Measurements from ENCODE around the gene SYNPO2. TPM values are rescaled to one million over a fixed set of nuclear protein-coding genes. Genes with fewer than 3 reads are reported as not detected.

SYNPO2 gene
- total RNA-seq, 1 experiment from 2014 or later, result 0.04 TPM

DNA sequence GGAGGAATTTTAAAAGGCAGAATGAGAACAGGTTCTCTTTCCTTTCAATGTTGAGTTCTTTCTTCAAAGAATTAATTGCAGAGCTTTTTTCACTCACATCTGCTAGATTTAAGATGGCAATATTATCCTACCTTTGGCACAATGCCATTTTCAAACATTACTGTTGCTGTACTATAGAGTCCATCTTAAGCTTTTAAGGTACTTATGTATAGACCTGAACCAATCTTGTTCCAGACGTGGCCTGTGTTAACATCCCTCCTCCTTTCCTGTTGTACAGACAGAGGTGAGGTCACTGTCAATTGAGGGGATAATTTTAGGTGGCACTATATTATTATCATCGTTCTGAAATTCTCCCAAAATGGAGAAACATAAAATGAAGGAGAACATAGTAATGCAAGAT lies 194.0 kb downstream of the SYNPO2 start:
- intact Hi-C loops (cut with micrococcal nuclease), result loop anchor here (5.0 to 10.0 kb wide), 2 partner anchors 35 to 98 kb away; no protein-coding TSS in a partner anchor
- Histone ChIP-seq H3F3A (ENCODE audit: low read length, unreplicated experiment) (no peaks in the 10 kb centered on the region), H4K20me1 (ENCODE audit: low read length) (no peaks in the 10 kb centered on the region), H2AFZ (ENCODE audit: low read length) (no peak overlapping the region), H3K9ac (ENCODE audit: low read length) (no peak overlapping the region), H3K27me3 (ENCODE audit: low read length) (no peaks in the 10 kb centered on the region), H3K4me3 (ENCODE audit: low read length) (no peak overlapping the region), H3K79me2 (ENCODE audit: low read length) (no peaks in the 10 kb centered on the region), H3K9me3 (ENCODE audit: low read length) (no peaks in the 10 kb centered on the region), H3K27ac (ENCODE audit: low read length) (no peak overlapping the region), H3K4me1 (ENCODE audit: insufficient read depth, low read length) (peaks cover 18% of the 10 kb centered on the region), H3K9me2 (replicated peaks; ENCODE audit: low read length) (no peaks in the 10 kb centered on the region), H3K4me2 (ENCODE audit: low read length) (no peak overlapping the region), H3K36me3 (ENCODE audit: low read depth, low read length) (no peaks in the 10 kb centered on the region)
- no TSS peak for BruUV-seq (replicated peaks)
- ATAC-seq (no peak), DNase-seq (no peak)
- no peak for TF ChIP-seq EZH2phosphoT487 (IDR thresholded peaks at IDR 0.05; ENCODE audit: borderline replicate concordance, low read length)
- TF ChIP-seq EZH2 (IDR thresholded peaks at IDR 0.05; ENCODE audit: low read length, unreplicated experiment), result no peak
- TF ChIP-seq, protein P1, sequence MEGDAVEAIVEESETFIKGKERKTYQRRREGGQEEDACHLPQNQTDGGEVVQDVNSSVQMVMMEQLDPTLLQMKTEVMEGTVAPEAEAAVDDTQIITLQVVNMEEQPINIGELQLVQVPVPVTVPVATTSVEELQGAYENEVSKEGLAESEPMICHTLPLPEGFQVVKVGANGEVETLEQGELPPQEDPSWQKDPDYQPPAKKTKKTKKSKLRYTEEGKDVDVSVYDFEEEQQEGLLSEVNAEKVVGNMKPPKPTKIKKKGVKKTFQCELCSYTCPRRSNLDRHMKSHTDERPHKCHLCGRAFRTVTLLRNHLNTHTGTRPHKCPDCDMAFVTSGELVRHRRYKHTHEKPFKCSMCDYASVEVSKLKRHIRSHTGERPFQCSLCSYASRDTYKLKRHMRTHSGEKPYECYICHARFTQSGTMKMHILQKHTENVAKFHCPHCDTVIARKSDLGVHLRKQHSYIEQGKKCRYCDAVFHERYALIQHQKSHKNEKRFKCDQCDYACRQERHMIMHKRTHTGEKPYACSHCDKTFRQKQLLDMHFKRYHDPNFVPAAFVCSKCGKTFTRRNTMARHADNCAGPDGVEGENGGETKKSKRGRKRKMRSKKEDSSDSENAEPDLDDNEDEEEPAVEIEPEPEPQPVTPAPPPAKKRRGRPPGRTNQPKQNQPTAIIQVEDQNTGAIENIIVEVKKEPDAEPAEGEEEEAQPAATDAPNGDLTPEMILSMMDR (conservative IDR thresholded peaks at IDR 0.05; ENCODE audit: low read depth, low read length), result no peak
- ChIA-PET POLR2A (ENCODE audit: unreplicated experiment) (no interaction called here), CTCF (no interaction called here)

DNA sequence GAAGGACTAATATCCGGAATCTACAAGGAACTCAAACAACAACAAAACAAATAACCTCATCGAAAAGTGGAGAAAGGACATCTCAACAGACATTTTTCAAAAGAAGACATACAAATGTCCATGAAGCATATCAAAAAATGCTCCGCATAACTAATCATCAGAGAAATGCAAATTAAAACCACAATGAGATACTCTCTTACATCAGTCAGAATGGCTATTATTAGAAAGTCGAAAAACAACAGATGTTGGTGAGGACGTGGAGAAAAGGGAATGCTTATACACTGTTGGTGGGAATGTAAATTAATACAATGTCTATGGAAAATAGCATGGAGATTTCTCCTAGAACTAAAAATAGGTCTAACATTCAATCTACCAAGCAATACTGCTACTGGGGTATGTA lies 195.9 kb downstream of the SYNPO2 start:
- Histone ChIP-seq H3K9me3 (ENCODE audit: low read length) (no peaks in the 10 kb centered on the region), H3K4me2 (ENCODE audit: low read length) (no peak overlapping the region), H3K9me2 (replicated peaks; ENCODE audit: low read length) (no peaks in the 10 kb centered on the region), H2AFZ (ENCODE audit: low read length) (no peak overlapping the region), H3K79me2 (ENCODE audit: low read length) (no peaks in the 10 kb centered on the region), H3K4me1 (ENCODE audit: insufficient read depth, low read length) (peaks cover 18% of the 10 kb centered on the region), H4K20me1 (ENCODE audit: low read length) (no peaks in the 10 kb centered on the region), H3K27me3 (ENCODE audit: low read length) (no peaks in the 10 kb centered on the region), H3F3A (ENCODE audit: low read length, unreplicated experiment) (no peaks in the 10 kb centered on the region), H3K27ac (ENCODE audit: low read length) (no peak overlapping the region), H3K9ac (ENCODE audit: low read length) (no peak overlapping the region), H3K4me3 (ENCODE audit: low read length) (no peak overlapping the region), H3K36me3 (ENCODE audit: low read depth, low read length) (no peaks in the 10 kb centered on the region)
- TF ChIP-seq EZH2phosphoT487 (IDR thresholded peaks at IDR 0.05; ENCODE audit: borderline replicate concordance, low read length), result no peak
- no peak for TF ChIP-seq EZH2 (IDR thresholded peaks at IDR 0.05; ENCODE audit: low read length, unreplicated experiment)
- TF ChIP-seq, protein P1 (conservative IDR thresholded peaks at IDR 0.05; ENCODE audit: low read depth, low read length), result no peak
- ATAC-seq, result no peak
- intact Hi-C loops (cut with micrococcal nuclease), result loop anchor here (5.0 to 10.0 kb wide), 2 partner anchors 37 to 100 kb away; no protein-coding TSS in a partner anchor
- ChIA-PET CTCF (no interaction called here), POLR2A (ENCODE audit: unreplicated experiment) (no interaction called here)
- no TSS peak for BruUV-seq (replicated peaks)
- DNase-seq, result no peak

DNA sequence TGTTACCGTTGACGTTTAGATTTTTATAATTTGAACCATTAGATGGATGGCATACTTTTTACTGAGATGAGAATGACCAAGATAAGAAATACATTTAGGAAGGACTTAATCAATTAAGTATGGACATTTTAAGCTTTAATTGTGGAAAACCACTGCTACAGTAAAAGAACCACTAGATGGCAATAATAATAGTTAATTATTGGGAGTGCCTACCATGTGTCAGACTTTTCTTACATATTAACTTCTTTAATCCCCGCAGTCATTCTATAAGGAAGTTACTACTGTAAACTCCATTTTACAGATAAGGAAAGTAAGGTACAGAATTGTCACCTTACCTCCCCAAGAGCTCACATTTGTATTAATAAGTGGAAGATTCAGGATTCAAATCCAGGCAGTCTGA lies 198.5 kb downstream of the SYNPO2 start:
- no peak overlapping the region for H3K4me2 ChIP-seq (ENCODE audit: low read length)
- H3K9me2 ChIP-seq (replicated peaks; ENCODE audit: low read length), result no peaks in the 10 kb centered on the region
- H2AFZ ChIP-seq (ENCODE audit: low read length), result no peak overlapping the region
- ATAC-seq (0 out of 2 replicates have a peak, but pooled peaks have one; percentile 24), DNase-seq (peak; percentile 2)
- TF ChIP-seq EZH2phosphoT487 (IDR thresholded peaks at IDR 0.05; ENCODE audit: borderline replicate concordance, low read length), result no peak
- TF ChIP-seq, protein P1 (conservative IDR thresholded peaks at IDR 0.05; ENCODE audit: low read depth, low read length), result peak; percentile 44; the same call in 1 of the 2 replicates
- H3K27ac ChIP-seq (ENCODE audit: low read length), result no peak overlapping the region
- no peaks in the 10 kb centered on the region for H3K27me3 ChIP-seq (ENCODE audit: low read length)
- H3K4me1 ChIP-seq (ENCODE audit: insufficient read depth, low read length), result no peaks in the 10 kb centered on the region
- ChIA-PET POLR2A (ENCODE audit: unreplicated experiment) (no interaction called here), CTCF (interaction anchor here (0.6 to 1.2 kb wide), 2 partner anchors 29 to 107 kb away, joined by 3 read pairs; no protein-coding TSS in a partner anchor)
- H3K4me3 ChIP-seq (ENCODE audit: low read length), result no peak overlapping the region
- H3K9me3 ChIP-seq (ENCODE audit: low read length), result no peaks in the 10 kb centered on the region
- no TSS peak for BruUV-seq (replicated peaks)
- intact Hi-C loops (cut with micrococcal nuclease), result loop anchor here (1.0 to 10.0 kb wide), 3 partner anchors 102 to 199 kb away; partner anchors contain the start of gene USP53
- H3K79me2 ChIP-seq (ENCODE audit: low read length), result no peaks in the 10 kb centered on the region
- H3K36me3 ChIP-seq (ENCODE audit: low read depth, low read length), result no peaks in the 10 kb centered on the region
- no peaks in the 10 kb centered on the region for H3F3A ChIP-seq (ENCODE audit: low read length, unreplicated experiment)
- no peak overlapping the region for H3K9ac ChIP-seq (ENCODE audit: low read length)
- no peaks in the 10 kb centered on the region for H4K20me1 ChIP-seq (ENCODE audit: low read length)
